GM21360 (cell line): ENCODE data around the gene EIF2S3.

ENCODE experiments used
- ATAC-seq: cut with Tn5 transposase; IDR thresholded peaks from one replicate; pipeline ENCODE4 v1.9.1; 2021; ENCODE audit warnings: mild to moderate bottlenecking, moderate library complexity; ENCODE audit not compliant: unreplicated experiment

The EIF2S3 gene

GRCh38 chrX:24125028-24125612, 70.4 kb downstream of the EIF2S3 start:
- ATAC-seq: no peak
